Lower leg skin (tissue), 4 donors: ENCODE measurements around the gene ZNF562. TPM values are rescaled to one million over a fixed set of nuclear protein-coding genes. Genes with fewer than 3 reads are reported as not detected.
A peak's percentile ranks its signal among the peaks of the same experiment; 100 is the strongest.
"Not testable (repeated sequence)": the region's sequence is repeated elsewhere in the genome, so short reads cannot be mapped to it uniquely, and the experiment has no call there.

Experiments used
- DNase-seq, 2 donors: peaks; one replicate each; pipeline ENCODE4 v3.0.0-alpha.2; 2019; ENCODE audit warnings: low spot score in 2 of 2
- H3K4me3 ChIP-seq: fragments of 200-600 bp; sonication (generic); 2 replicates; pipeline ENCODE4 v1.5.1; 2017; ENCODE audit warnings: mild to moderate bottlenecking, low read depth; ENCODE audit not compliant: poor library complexity, severe bottlenecking
- POLR2A ChIP-seq, 2 donors: fragments of 450-650 bp; IDR thresholded peaks; one replicate each; pipeline ENCODE4 v1.6.1; 2016 to 2017; ENCODE audit warnings: antibody characterized with exemption in 2 of 2, mild to moderate bottlenecking in 1 of 2, moderate library complexity in 1 of 2
- WGBS, 2 donors: methylation state at CpG; one replicate each; pipeline ENCODE4 v1.1.5; 2018; 5-methylcytosine and 5-hydroxymethylcytosine counted together
- intact Hi-C: fragments of 100-400 bp; cut with DNase I; formaldehyde crosslinking; loops from one replicate; pipeline ENCODE4 v1.15.0; 2023; ENCODE audit warnings: low total_unique reads
- total RNA-seq, 4 donors: library from RNA; depleted of rRNA; stranded (reverse); fragments of >200 nt; gene quantifications; one replicate each; pipeline ENCODE4 v1.1.0, GENCODE V29; 2016
- TF ChIP-seq, protein P1 (sequence below), 3 donors: fragments of 450-650 bp; IDR thresholded peaks; one replicate each; pipeline ENCODE4 v1.5.1; 2016; ENCODE audit warnings: antibody characterized with exemption in 3 of 3, mild to moderate bottlenecking in 3 of 3, moderate library complexity in 2 of 3

Gene ZNF562
- total RNA-seq, 4 donors from 2014 or later = 11.9 to 22.2 (median 14.0) TPM

DNA sequence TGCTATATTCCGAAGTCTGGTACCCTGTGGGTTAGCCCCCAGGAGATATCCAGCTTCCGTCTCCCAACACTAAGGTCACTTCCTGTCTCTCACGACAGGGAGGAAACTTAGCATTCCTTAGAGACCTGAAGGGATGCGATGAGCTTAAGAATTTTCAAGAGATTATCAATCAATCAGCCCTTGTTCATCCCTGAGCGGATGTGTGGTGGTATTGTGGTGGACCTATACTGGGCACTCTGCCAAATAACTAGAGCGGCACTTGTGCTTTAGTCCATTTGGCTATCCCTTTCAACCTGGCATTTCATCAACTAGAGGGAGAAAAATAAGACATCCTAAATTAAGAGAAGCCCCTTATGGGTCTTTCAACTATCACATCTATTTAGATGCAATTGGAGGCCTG is 30.9 kb upstream of the ZNF562 start:
- H3K4me3 ChIP-seq = no peak overlapping the region
- TF ChIP-seq, protein P1, sequence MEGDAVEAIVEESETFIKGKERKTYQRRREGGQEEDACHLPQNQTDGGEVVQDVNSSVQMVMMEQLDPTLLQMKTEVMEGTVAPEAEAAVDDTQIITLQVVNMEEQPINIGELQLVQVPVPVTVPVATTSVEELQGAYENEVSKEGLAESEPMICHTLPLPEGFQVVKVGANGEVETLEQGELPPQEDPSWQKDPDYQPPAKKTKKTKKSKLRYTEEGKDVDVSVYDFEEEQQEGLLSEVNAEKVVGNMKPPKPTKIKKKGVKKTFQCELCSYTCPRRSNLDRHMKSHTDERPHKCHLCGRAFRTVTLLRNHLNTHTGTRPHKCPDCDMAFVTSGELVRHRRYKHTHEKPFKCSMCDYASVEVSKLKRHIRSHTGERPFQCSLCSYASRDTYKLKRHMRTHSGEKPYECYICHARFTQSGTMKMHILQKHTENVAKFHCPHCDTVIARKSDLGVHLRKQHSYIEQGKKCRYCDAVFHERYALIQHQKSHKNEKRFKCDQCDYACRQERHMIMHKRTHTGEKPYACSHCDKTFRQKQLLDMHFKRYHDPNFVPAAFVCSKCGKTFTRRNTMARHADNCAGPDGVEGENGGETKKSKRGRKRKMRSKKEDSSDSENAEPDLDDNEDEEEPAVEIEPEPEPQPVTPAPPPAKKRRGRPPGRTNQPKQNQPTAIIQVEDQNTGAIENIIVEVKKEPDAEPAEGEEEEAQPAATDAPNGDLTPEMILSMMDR (IDR thresholded peaks at IDR 0.05) = no peak
- no peak for TF ChIP-seq POLR2A (IDR thresholded peaks at IDR 0.05)
- intact Hi-C loops = no loop called here
- WGBS, 2 donors = 71 to 72% methylated on average over 6 of the region's 6 CpGs
- DNase-seq = no peak

DNA sequence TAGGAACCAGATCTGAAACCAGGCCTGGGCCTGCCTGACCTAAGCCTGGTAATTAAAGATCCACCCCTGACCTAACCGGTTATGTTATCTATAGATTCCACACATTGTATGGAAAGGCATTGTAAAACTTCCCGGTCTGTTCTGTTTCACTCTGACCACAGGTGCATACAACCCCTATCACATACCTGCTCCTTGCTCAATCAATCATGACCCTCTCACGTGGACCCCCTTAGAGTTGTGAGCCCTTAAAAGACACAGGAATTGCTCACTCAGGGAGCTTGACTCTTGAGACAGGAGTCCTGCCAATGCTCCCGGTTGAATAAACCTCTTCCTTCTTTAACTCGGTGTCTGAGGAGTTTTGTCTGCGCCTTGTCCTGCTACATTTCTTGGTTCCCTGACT is 27.3 kb upstream of the ZNF562 start:
- no peak for DNase-seq
- TF ChIP-seq, protein P1 (IDR thresholded peaks at IDR 0.05) = no peak
- TF ChIP-seq POLR2A (IDR thresholded peaks at IDR 0.05) = no peak
- 81 to 87% methylated on average over 6 of the region's 6 CpGs for WGBS, 2 donors
- H3K4me3 ChIP-seq = no peak overlapping the region
- intact Hi-C loops = no loop called here

DNA sequence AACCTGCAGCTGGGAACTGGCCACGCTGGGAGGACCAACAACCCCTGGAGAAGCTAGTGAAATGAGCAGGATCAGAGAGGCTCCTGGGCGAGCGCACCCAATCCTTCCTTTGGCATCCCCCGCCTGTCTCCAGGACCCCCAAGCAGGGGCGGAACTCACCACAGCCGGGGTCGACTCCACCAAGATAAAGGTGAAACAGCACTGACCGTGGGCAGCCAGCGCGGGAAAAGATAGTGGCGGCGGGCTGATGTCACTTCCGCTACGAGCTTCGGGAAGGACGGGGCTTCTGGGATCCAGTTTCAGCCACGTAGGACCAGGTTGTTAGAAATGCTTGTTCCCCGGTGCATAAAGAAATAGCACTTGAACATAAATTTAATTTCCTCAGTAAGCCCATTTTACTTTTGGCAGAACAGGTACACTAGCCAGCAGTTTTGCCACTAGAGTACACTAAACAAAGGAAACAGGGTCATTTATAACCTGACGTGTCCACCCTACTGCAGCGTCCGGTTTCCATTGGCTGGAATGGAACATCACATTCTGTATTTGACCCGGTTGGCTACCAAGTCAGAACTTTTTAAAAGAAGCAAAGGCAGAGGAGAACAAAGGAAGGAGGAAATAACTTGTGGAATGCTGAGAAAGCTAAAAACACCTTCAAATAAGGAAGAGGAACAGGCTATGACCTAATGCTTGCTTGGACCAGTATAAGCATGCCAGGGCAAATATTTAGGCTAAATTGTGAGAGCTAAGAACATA is 25.5 kb upstream of the ZNF562 start:
- DNase-seq = no peak
- WGBS, 2 donors = 90 to 91% methylated on average over 22 of the region's 22 CpGs
- intact Hi-C loops = no loop called here
- no peak overlapping the region for H3K4me3 ChIP-seq
- no peak for TF ChIP-seq POLR2A (IDR thresholded peaks at IDR 0.05)
- TF ChIP-seq, protein P1 (IDR thresholded peaks at IDR 0.05) = no peak

DNA sequence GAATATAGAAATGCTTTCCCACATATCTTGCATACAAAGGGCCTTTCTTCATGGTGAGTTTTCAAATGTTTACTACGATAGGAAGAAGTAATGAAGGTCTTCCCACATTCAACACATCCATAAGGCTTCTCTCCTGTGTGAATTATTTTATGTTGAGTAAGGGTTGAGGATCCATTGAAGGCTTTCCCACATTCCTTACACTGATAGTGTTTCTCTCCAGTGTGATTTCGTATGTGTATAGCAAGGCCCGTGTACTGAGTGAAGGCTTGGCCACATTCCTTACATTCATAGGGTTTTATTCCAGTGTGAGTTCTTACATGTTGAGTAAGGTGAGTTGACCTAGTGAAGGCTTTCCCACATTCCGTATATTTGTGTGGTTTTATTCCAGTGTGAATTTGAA is 15.4 kb upstream of the ZNF562 start:
- WGBS, 2 donors = 77 to 92% methylated on average over 4 of the region's 4 CpGs
- intact Hi-C loops, H3K4me3 ChIP-seq, DNase-seq: not testable (repeated sequence)

DNA sequence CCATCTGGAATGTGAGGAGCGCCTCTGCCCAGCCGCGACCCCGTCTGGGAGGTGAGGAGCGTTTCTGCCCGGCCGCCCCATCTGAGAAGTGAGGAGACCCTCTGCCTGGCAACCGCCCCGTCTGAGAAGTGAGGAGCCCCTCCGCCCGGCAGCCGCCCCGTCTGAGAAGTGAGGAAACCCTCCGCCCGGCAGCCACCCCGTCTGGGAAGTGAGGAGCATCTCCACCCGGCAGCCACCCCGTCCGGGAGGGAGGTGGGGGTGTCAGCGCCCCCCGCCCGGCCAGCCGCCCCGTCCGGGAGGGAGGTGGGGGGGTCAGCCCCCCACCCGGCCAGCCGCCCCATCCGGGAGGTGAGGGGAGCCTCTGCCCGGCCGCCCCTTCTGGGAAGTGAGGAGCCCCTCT is 5.1 kb upstream of the ZNF562 start:
- WGBS, 2 donors = 94 to 98% methylated on average over 17 to 29 of the region's 30 CpGs
- peak in 1 of 2 donors; percentile 65 for DNase-seq
- H3K4me3 ChIP-seq, intact Hi-C loops: not testable (repeated sequence)

DNA sequence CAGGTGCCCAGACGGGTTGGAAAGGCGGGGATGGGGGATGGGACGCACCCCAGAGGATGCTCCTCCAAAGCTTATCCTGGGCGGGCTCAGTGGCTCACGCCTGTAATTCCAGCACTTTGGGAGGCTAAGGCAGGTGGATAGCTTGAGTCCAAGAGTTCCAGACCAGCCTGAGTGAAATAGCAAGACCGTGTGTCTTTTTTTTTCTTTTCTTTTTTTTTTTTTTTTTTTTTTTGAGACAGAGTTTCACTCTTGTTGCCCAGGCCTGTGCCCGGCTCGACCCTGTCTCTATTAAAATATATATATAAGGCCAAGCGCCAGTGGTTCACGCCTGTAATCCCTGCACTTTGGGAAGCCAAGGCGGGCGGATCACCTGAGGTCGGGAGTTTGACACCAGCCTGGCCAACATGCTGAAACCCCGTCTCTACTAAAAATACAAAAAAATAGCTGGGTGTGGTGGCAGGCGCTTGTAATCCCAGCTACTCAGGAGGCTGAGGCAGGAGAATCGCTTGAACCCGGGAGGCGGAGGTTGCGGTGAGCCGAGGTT is 530 bp upstream of the ZNF562 start:
- H3K4me3 ChIP-seq = peak overlapping the region; percentile 59
- intact Hi-C loops = not testable (repeated sequence)
- 54 to 60% methylated on average over 20 of the region's 20 CpGs for WGBS, 2 donors
- peak in 1 of 2 donors; percentile 39 for DNase-seq

DNA sequence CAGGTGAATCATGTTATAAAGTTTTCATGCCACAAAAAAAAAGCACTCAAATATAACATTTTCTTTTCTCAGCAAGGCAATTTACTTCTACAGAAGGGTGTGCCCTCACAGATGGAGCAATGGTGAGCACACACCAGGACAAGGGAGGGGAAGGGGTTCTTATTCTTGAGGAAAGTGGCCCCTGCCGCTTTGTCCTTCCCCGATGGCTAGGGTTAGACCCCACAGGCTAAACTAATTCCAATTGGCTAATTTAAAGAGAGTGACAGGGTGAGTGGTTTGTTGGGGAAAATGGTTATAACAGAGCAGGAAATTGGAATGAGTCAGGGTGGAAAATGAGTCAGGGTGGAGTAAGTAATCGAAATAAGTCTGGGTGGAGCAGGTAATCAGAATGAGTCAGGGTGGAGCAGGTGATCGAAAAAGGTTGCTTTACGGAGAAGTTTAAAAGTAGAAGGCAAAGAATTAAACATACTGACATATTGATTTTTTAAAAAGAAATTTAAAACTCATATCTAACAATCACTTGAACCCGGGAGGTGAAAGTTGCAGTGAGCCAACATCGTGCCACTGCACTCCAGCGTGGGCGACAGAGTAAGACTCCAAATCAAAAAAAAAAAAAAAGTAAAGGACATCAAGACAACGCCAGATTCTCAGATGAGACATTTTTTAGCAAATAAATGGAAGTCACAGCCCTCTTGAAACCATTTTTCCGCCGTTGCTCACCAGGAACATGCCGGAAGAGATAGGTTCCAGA is 813 bp downstream of the ZNF562 start:
- WGBS, 2 donors = 30 to 32% methylated on average over 13 of the region's 13 CpGs
- H3K4me3 ChIP-seq = peak overlapping the region; percentile 59
- intact Hi-C loops = no loop called here
- DNase-seq = peak in 1 of 2 donors; percentile 66
- no peak for TF ChIP-seq POLR2A (IDR thresholded peaks at IDR 0.05)
